Stimulated activated CD8-positive, alpha-beta memory T cell treated with anti-CD3 and anti-CD28 coated beads, Interleukin-2, amount 100 ng/mL, for 48 hours (primary cell): Measurements from ENCODE around the gene LGMN.

Experiments used
- DNase-seq, 2 donors: peaks; one replicate each; pipeline ENCODE4 v3.0.0-alpha.2; 2020; ENCODE audit warnings: low read depth in 2 of 2

The LGMN gene

DNA sequence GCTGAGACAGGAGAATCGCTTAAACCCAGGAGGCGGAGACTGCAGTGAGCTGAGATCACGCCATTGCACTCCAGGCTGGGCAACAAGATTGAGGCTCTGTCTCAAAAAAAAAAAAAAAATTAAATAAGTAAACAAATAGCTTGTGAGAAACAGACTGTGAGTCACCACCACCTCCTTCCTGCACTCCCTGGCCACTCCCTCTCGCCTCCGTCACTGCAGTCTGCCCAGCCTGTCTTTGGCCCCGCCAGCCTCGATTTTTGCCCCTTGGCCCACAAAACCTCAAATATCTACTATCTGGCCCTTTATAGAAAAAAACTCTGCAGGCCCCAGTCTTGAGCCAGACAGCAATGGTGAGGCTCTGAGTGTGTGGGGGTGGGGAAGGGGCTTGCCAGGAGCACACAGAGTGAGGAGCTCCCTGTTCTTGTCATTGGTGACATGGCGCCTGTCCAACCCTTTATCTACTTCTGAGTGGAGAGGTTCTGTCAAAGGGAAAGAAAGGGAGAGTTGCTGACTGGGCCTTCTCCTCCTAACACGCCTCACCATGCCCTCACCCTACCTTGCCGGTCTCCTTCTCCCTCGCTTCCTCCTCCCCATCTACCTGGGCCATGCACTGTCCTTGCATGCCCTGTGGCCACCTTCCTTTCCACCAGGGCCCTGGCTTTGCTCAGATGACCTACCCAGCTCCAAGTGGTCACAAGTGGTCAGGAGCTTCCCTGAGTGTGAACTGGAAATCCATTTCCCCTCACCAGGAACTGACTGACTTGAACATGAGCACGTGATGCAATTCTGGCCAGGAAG lies 22.1 kb downstream of the LGMN start:
- DNase-seq, result no peak

DNA sequence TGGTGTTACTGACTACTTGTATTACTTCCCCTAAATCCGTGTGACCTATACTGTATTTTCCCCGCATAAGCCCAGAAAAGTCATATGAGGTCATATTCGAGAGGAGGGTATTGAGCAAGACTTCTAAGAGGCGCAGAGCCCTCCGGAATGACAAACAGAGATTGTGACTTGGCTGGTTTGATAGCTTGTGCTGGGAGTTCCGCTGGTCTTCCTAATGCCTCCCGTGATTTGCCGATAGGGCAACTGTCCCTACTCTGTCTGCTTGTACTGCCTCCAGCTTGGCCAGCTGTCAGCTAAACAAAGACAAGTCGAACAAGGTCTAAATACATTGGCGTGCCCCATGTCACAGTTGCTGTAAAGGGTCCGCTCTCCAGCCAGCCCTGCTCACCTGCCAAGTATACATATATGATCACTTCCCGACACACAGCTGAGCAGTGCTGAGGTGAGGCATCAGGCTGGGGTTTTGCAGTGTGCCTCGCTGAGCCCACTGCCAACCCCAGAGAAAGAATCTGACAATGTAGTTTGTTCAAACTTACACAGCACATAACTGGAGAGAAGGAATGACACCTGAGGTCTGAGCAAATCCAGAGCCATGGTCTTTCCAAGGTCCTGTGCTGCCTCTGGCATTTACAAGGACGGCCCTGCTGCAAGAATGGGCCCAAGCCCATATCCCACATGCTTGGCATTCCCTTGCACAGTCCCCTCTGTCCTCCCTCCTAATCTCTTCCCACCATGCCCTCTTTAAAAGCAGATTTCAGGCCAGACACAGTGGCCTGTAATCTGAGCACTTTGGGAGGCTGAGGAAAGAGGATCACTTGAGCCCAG lies 23.7 kb downstream of the LGMN start:
- DNase-seq, result no peak

DNA sequence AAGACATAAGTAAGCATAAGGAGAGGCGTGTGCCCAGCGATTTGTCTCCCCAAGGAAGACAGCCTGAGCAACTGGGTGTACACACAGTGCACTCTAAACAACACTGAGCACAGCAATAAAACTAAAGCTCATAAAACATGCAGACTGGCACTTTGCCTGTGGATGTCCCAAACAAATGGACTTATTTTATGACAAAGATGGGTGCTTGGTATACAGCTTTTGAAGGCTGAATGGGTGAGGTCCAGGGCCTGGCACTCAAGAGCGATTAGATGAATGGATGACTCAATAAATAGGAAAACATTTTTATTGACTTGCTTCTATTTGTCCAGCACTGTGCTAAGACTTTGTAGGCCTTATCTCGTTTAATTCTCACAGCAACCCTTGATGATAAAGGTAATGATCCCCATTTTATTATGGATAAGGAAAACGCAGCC lies 28.5 kb downstream of the LGMN start:
- no peak for DNase-seq

DNA sequence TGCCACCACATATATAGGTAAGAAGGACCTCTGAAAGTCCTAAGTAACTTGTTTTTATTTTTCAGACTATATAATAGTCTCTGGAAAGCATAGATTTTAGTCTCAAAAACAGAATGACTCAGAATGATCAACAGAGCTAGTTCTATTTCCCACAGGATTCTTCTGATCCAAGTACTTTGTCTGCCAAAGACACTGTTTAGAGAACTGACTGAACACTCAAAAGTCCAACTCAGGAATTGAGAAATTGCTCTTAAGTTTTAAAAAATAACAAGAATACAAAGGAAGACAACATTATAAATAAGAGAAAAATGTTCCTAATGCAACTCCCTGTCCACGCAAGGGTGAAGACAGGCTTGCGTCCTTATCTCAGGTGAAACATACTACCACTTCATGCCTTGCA lies 29.0 kb downstream of the LGMN start:
- no peak for DNase-seq

DNA sequence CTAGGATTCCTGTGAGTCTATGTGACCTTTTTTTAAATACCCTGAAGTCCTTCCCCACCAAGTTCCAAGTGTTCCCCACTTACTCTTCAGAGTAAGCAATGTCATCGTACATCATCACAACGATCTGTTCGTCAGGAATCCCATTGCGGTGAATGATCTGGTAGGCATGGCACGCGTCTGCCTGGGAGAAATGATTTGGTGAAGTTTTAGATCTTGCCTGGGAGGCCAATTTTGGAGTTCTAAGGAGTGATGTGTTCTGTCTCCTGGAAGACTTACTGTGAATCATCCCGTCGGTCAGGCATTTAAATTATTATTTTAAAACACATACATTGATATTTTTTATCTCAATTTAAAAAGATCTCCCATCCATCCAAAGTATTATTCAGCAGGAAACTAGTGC lies 29.8 kb downstream of the LGMN start:
- DNase-seq, result no peak

DNA sequence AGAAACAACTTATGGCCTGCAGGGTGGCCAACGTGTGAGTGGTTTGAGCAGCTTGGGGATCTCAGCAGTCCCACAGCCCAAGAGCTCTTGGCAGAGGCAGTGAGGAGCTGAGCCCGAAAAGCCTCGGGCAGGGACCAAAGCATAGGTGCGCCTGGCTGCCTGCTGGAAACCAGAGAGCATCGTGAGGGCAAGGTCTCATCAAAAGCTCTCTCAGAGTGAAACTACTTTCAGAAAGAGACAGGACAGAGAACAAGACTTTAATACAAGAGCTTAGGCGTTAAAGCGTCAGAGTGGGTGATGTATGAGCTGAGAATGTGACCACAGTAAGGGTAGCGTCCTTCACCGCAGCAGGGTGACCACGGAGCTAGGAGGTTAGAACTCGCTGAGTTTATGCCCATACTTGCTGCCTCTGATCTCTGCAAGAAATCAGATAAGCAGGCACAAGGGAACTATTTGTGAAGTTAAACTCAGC lies 30.8 kb downstream of the LGMN start:
- DNase-seq, result no peak

DNA sequence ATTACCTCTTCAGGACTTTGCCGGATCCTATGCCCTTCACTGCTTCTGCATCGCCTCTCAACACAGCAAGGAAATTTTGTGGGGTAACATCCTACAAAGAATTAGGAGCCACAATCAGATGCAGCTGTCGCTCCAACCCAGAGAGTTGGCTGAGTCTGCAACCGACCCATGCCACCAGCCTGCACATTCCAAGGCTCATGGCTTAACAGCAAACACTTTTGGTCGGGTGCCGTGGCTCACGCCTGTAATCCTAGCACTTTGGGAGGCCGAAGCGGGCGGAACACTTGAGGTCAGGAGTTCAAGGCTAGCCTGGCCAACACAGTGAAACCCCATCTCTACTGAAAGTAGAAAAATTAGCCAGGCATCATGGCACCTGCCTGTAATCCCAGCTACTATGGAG lies 32.3 kb downstream of the LGMN start:
- no peak for DNase-seq

DNA sequence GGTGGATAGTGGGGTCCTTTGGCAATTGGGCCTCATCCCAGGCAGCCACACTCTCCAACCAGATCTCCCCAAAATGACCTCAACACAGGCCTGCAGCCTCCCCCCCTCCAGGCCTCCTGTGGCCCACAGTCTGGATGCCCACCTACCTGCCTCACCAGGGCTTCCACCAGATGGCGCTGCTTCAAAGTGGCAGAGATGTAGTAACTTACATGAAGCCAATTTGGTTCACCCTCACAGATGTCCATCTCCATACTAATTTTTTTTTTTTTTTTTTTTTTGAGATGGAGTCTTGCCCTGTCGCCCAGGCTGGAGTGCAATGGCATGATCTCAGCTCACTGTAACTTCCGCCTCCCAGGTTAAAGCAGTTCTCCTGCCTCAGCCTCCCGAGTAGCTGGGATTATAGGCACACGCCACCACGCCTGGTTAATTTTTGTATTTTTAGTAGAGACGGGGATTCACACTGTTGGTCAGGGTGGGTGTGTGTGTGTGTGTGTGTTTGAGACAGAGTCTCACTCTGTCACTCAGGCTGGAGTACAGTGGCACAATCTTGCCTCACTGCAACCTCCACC lies 33.6 kb downstream of the LGMN start:
- peak; percentile 79 to 84 for DNase-seq

DNA sequence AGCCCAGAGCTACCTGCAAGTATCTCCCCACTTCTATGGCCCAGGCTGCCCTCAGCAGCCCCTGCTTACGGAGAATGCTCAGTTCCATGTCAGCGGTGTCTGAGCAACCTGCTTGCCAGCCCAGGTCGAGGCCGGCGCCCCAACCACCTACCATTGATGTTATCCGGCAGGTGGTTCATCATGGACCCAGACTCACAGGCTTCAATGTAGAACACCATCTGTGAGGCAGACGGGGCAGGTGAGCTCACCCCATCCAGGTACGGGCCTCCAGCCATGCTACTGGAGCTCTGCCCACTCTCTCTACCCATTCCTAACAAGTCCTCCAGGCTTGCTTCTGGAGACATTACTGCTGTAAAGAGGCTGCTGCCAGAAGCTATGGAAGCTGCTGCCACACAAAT lies 35.8 kb downstream of the LGMN start:
- DNase-seq, result no peak

DNA sequence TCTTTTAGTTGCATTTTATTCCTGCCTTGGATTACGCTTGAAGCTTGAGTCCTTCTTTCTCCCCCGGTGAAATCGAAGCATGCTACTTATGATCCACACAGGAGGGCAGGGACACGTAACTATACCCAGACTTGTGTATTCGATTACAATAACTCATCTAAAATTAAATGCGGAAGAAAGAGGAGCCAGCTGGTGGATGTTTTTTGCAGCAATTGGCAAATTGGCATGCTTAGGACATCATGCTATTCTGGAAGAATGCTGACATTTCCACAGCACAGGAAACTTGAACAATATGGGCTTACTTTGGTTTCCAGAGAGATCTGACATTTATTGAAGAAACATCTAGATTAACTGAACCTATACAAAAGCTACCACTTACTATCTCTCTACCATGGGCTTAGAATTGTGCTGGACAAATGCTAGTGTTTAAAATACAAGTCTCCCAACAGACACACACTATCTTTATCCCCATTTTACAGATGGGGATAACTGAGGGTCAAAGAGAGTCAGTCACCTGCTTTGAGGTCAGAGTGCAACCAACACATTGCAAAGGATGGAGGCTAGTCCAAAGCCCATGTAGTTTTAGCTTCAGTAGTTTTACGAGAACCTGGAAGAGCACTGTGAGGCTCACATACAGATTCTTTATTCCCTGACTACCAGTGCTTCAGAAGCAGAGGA lies 36.3 kb downstream of the LGMN start:
- DNase-seq, result no peak

DNA sequence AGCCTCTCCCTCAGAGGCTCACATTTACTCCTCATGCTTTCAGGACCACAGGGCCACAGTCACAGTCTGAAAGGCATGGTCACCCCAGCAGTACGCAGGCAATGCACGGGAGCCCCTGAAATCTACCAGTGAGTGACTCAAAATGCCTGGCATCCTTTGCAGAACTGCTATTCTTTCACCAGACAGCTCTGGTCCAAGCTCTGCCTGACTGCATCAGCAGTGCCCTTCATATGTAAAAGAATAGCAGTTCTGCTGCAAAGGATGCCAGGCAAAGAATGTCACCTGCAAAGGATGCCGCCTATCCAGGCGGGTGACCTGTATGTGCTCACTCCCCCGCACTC lies 38.5 kb downstream of the LGMN start:
- no peak for DNase-seq

DNA sequence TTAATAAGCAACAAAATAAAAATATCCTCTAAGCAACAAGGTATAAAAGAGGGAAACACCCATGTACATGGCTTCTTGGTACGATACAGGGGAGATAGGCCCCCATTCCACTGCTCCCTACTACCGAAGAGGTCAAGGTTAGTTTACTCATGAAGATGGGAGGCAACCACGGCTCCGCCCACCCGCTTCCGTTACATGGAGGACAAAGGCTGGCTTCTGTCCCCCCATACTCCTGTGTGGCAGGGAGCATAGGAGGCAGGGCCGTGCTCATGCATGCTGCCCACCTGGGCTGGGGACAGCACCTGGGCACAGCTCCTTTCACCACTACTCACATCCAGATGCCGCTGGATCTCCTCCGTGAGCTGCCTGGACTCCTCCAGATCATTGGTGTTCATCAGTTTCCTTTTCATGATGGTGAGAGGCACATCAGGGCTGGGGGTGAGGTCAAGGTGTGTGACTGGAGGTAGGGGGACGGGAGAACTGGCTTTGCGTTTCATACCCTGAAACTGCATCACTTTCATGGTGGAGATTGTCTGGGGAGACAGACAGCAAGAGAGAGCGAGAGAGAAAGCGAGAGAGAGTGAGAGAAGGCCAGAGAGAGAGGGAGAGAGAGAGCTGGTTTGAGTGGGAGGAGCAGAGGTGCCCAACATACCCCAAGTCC lies 39.0 kb downstream of the LGMN start:
- no peak for DNase-seq

DNA sequence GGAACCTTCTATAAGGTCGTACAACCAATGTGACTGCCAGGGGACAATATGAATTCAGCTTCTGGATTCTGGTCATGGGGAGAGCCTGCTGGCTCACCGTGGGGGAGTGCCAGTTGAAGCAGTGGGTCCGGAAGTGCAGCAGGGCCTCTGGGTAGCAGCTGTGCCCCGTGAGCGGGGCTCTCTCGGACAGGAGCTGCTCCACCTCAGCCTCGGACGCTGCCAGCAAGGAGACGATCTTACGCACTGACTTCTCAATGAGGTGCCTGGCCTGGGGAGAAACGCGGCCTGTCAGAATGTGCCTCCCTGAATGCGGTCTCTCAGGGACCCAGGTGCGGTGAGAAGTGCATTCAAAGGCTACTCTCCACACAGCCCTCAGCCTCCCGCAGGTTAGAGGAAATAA lies 42.0 kb downstream of the LGMN start:
- DNase-seq, result no peak

DNA sequence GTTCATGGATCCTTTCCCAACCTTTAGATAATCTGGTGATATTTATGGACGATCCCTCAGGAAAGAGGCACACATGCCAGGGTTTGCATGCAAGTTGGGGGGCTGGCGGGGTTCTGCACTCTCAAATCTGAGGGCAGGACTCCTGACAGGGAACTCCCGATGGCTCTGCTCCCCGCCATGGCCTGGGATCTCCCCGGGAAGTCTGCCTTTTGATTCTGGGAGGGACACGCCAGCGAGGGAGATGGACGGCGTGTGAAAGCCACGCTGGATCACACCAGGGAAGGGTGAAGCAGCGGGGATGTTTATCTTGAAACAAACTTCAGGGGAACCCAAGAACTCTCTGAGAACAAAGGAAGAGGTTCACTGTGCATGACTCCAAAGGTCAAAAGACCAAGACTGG lies 43.6 kb downstream of the LGMN start:
- DNase-seq, result no peak

DNA sequence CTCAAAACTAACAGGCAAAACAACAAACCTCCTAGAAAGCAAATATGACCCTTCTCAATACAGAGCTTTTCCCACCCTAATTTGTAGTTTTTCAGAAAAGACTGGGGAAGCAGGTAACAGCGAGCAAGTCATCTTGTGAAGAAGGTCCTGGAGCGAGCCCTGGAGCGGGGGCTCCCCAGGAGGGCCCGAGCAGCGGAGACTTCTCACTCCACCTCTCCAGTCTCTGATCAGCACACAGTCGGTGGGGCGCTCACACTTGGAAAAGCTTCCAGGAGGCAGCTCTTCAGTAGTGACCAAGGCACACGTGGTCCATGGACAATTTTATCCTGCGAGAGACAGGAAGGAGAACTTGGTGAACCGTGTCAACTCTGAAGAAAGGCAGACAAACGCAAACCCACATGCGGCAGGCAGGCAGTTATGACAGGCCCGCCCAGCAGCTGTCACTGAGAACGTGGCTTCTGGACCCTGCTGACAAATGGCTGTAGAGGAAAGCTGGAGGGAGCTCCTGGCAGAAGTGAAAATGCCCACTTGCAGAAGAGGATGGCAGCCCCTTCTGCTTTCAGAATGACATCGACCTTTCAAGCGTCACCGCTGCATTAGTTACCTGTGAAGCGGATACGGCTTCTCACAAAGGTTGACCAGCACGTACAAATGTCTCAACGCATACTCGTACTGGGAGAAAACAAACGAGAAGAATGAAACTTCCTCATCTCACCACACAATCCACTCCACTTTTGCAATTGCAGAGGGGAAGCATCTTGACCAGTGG lies 44.2 kb downstream of the LGMN start:
- DNase-seq, result no peak

DNA sequence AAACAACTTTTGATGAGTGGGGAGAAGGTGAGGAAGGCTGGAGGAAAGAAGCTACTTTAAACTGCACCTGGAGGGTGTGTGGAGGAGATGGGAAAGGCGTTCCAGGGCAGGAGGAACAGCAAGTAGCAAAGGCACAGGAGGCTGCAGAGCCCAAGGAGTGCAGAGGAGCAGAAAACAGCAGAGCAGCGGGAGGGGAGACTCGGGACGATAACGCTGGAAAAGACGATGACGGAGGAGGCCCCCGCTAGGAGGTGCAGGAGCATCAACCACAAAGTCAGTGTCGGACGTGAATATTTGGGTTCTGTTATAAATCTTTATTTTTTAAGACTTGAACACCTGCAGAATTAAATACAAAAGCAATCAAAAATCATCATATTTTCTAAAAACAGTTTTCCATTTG lies 44.9 kb downstream of the LGMN start:
- DNase-seq, result no peak

DNA sequence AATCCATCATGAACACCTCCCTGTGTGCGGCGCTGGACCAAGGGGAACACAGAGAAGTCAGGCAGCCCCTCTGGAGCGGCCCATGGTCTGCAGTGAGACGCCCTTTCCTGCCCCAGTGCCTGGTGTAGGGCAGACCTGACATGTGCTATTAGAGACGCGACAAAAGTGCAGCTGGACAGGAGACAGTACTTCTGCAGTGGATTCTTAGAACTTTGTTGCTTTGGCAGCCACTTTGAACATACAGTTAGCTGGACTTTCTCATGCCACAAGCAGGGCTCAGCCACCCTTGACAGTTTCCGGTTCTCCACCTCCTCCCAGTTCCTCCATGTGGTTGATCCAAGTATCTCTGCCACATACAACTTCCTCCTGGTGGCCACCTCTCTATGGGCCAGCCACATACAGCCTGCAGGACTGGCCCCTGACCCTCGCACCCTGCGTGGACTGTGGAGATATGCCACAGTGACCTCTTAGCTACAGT lies 45.9 kb downstream of the LGMN start:
- DNase-seq, result no peak

DNA sequence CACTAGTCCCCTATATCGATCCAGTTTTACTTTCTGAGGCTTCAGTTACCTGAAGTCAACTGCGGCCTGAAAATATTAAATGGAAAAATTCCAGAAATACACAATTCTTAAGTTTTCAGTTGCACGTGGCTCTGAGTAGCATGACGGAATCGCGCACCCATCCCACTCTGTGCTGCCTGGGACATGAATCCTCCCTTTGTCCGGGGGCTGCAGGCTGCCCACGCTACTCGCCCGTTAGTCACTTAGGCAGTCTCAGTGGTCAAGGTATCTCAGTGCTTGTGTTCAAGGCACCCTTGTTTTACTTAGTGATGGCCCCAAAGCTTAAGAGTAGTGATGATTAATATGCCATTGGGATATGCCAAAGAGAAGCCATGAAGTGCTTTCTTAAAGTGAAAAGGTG lies 46.6 kb downstream of the LGMN start:
- no peak for DNase-seq

DNA sequence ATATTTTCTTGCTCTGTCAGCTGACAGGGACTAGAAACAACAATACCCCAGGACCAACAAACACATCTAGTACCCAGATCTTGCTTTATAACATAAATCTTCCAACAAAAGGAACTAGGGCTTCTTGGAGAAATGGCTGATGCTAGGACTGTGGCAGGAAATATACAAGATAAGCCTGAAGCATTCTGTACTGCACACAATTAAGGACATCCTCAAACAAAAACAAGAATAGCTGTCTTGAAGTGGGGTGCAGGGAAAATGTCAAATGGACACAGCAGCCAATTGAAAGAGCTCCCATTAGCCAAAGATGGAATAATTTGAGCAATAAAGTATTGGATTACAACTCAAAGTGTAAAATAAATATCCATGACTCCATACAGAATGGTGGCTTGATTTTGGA lies 50.0 kb downstream of the LGMN start:
- no peak for DNase-seq

DNA sequence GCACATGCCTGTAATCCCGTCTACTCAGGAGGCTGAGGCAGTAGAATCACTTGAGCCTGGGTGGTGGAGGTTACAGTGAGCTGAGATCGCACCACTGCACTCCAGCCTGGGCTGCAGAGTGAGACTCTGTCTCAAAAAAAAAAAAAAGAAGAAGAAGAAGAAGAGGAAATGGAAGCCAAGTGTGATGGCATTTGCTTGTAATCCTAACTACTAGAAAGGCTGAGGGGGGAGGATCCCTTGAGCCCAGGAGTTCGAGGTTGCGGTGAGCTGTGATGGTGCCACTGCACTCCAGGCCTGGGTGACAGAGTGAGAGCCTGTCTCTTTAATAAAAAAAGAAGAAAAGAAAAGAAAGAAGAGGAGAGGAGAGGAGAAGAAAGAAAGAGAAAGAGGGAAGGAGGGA lies 52.1 kb downstream of the LGMN start:
- DNase-seq, result no peak

DNA sequence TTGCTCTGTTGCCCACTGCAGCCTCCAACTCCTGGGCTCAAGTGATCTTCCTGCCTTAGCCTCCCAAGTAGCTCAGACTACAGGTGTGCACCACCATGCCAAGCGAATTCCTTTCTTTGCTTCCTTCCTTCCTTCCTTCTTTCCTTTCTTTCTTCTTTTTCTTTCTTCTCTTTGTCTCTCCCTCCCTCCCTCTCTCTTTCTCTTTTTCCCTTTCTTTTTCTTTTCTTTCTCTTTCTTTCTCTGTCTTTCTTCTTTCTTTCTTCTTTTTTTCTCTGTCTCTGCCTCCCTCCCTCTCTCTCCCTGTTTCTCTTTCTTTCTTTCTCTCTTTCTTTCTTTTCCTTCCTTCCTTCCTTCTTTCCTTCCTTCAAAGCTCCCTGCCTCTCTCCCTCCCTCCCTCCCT lies 52.9 kb downstream of the LGMN start:
- no peak for DNase-seq
